Keratinocyte (primary cell): ENCODE results near the gene MRTFA. TPM values are rescaled to one million over a fixed set of nuclear protein-coding genes. Genes with fewer than 3 reads are reported as not detected.

Experiments used
- DNase-seq: peaks from one replicate; pipeline ENCODE4 v3.0.0-alpha.2; 2011; ENCODE audit warnings: low read depth, missing footprints, low spot score
- FAIRE-seq: peaks from 2 replicates; lab custom pipeline; 2011; peaks lifted over from hg19 to GRCh38; lab: Jason Lieb, UNC
- H2AFZ ChIP-seq: 2 replicates; pipeline ENCODE4 v1.6.0; 2012; ENCODE audit warnings: low read length, control low read depth, inconsistent platforms; ENCODE audit not compliant: control insufficient read depth
- H3K27ac ChIP-seq: 2 replicates; pipeline ENCODE4 v1.5.1; 2011; ENCODE audit warnings: low read length; ENCODE audit not compliant: control insufficient read depth, insufficient read depth
- H3K27me3 ChIP-seq: 3 replicates; pipeline ENCODE4 v1.6.0; 2011; ENCODE audit warnings: low read length; ENCODE audit not compliant: control insufficient read depth, insufficient read depth; ENCODE audit errors: extremely low read depth
- H3K36me3 ChIP-seq, 2 experiments: 2 replicates in 1 of 2; 3 replicates in 1 of 2; pipeline ENCODE4 v1.5.1; 2011; ENCODE audit warnings: low read length in 2 of 2, mild to moderate bottlenecking in 1 of 2; ENCODE audit not compliant: control insufficient read depth in 2 of 2, insufficient read depth in 2 of 2; ENCODE audit errors: extremely low read depth in 1 of 2
- H3K4me1 ChIP-seq: 3 replicates; pipeline ENCODE4 v1.5.1; 2011; ENCODE audit warnings: low read length; ENCODE audit not compliant: control insufficient read depth, insufficient read depth; ENCODE audit errors: extremely low read depth
- H3K4me2 ChIP-seq: 3 replicates; pipeline ENCODE4 v1.6.0; 2011; ENCODE audit warnings: low read depth, low read length; ENCODE audit not compliant: control insufficient read depth, insufficient read depth; ENCODE audit errors: extremely low read depth
- H3K4me3 ChIP-seq, 3 experiments: fragments of 200-600 bp in 1 of 3; sonication (generic) in 1 of 3; 2 replicates in 2 of 3; 3 replicates in 1 of 3; pipeline ENCODE4 v1.5.1; 2011 to 2016; ENCODE audit warnings: low read length in 3 of 3, mild to moderate bottlenecking in 3 of 3, control low read depth in 2 of 3, inconsistent platforms in 1 of 3, low read depth in 1 of 3, mixed read lengths in 1 of 3, mixed run types in 1 of 3, moderate library complexity in 1 of 3; ENCODE audit not compliant: control insufficient read depth in 2 of 3, insufficient read depth in 2 of 3; ENCODE audit errors: extremely low read depth in 1 of 3
- H3K79me2 ChIP-seq: 2 replicates; pipeline ENCODE4 v1.6.0; 2012; ENCODE audit warnings: low read length; ENCODE audit not compliant: control insufficient read depth, insufficient read depth
- H3K9ac ChIP-seq: 3 replicates; pipeline ENCODE4 v1.6.0; 2011; ENCODE audit warnings: low read length; ENCODE audit not compliant: control insufficient read depth, insufficient read depth; ENCODE audit errors: extremely low read depth
- H3K9me1 ChIP-seq: 3 replicates; pipeline ENCODE4 v1.6.0; 2011; ENCODE audit warnings: low read length; ENCODE audit not compliant: control insufficient read depth, insufficient read depth; ENCODE audit errors: extremely low read depth
- H3K9me3 ChIP-seq: 2 replicates; pipeline ENCODE4 v1.5.1; 2012; ENCODE audit warnings: low read depth, low read length; ENCODE audit not compliant: control insufficient read depth
- H4K20me1 ChIP-seq: 3 replicates; pipeline ENCODE4 v1.6.0; 2011; ENCODE audit warnings: low read length; ENCODE audit not compliant: control insufficient read depth, insufficient read depth; ENCODE audit errors: extremely low read depth
- CTCF ChIP-seq, 3 experiments: IDR thresholded peaks in 1 of 3; conservative IDR thresholded peaks in 1 of 3; optimal IDR thresholded peaks in 1 of 3; 2 replicates in 2 of 3; 3 replicates in 1 of 3; pipeline versions ENCODE3 to v1.5.1; 2011; ENCODE audit warnings: low read length in 3 of 3, mild to moderate bottlenecking in 3 of 3, moderate library complexity in 2 of 3, control low read depth in 1 of 3, inconsistent platforms in 1 of 3; ENCODE audit not compliant: insufficient read depth in 2 of 3; ENCODE audit errors: extremely low read depth in 1 of 3
- EZH2 ChIP-seq: IDR thresholded peaks from one replicate; pipeline ENCODE4 v1.6.1; 2012; ENCODE audit warnings: inconsistent platforms, mild to moderate bottlenecking, low read length, moderate library complexity
- dilution Hi-C: fragments of 300-500 bp; cut with MboI; formaldehyde crosslinking; loops from one replicate; pipeline ENCODE4 v1.7.0; 2020; ENCODE audit warnings: low sequenced_read_pairs; ENCODE audit not compliant: extremely low pct_ligation_motif_present
- polyA plus RNA-seq, 5 experiments: library from polyadenylated mRNA; depleted of rRNA in 3 of 5; stranded (reverse) in 3 of 5; stranded (forward) in 1 of 5; unstranded in 1 of 5; fragments of >200 nt; gene quantifications; 1 replicate in 1 of 5; 2 replicates in 3 of 5; 3 replicates in 1 of 5; pipeline versions ENCODE4 v1.2.1 to v1.2.3, GENCODE V29; 2011 to 2012; ENCODE audit warnings: missing spikeins in 2 of 5, low read depth in 1 of 5, low replicate concordance in 1 of 5

The MRTFA gene
- polyA plus RNA-seq, 1 donor (not counting 4 experiments of a cell fraction or from before 2014, with no cell fraction given): 6.5 TPM

DNA sequence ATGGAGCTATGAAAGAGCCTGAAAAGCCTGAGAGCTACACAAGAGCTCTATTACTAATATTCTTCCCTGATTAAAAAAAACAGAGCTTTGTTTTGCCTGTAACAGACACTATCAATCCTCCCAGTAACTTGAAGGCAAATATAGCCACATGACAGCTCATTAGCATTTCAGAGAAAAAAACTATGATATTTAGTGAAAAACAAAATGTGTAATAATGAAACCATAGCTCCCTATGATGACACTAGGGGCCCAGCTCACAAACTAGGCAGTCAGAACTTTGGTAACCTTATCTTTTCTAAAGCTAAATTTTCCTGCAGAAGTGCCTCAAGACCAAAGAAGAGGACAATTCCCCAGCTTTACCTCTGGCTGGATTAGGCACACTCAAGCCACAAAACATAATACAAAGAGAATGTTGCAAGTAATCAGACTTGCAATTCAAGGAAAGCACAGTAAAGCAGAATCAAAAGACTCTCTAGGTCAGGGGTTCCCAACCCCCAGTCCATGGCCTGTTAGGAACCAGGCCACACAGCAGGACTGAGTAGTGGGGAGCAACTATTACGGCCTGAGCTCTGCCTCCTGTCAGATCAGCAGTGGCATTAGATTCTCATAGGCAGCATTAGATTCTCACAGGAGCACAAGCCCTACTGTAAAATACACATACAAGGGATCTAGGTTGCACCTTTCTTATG is 53.3 kb downstream of the MRTFA start:
- H3K27ac ChIP-seq: no peak overlapping the region
- dilution Hi-C loops: no loop called here
- H3K9me3 ChIP-seq: no peaks in the 10 kb centered on the region
- FAIRE-seq: no peak
- H3K9ac ChIP-seq: no peak overlapping the region
- H3K4me1 ChIP-seq: peaks cover 9% of the 10 kb centered on the region
- H4K20me1 ChIP-seq: no peaks in the 10 kb centered on the region
- TF ChIP-seq CTCF (optimal IDR thresholded peaks at IDR 0.05 in 1 of 3, IDR thresholded peaks at IDR 0.05 in 1 of 3, conservative IDR thresholded peaks at IDR 0.05 in 1 of 3; ENCODE audit: extremely low read depth in 1 of 3, insufficient read depth in 2 of 3, low read length in 3 of 3) (no peak), EZH2 (no peak)
- no peak overlapping the region for H3K4me2 ChIP-seq
- no peaks in the 10 kb centered on the region for H3K27me3 ChIP-seq
- H3K36me3 ChIP-seq: peaks cover 5 to 16% of the 10 kb centered on the region in 2 experiments
- no peaks in the 10 kb centered on the region for H3K9me1 ChIP-seq
- peaks cover 77% of the 10 kb centered on the region for H3K79me2 ChIP-seq
- H2AFZ ChIP-seq: no peak overlapping the region
- DNase-seq: no peak
- H3K4me3 ChIP-seq: no peak overlapping the region

DNA sequence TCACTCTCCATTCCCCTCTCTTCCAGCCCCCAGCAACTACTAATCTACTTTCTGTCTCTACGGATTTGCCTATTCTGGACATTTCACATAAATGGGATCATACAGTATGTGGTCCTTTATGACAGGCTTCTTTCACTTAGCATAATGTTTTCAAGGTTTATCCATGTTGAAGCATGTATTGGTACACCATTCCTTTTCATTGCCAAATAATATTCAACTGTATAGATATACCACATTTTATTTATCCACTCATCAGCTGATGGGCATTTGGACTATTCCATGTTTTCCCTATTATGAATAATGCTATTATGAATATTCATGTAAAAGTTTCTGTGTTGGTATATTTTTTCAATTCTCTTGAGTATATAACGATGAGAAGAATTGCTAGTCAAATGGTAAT is 54.5 kb downstream of the MRTFA start:
- H3K27me3 ChIP-seq: no peaks in the 10 kb centered on the region
- no peaks in the 10 kb centered on the region for H3K9me1 ChIP-seq
- H3K9ac ChIP-seq: no peak overlapping the region
- H3K27ac ChIP-seq: no peak overlapping the region
- no peak overlapping the region for H2AFZ ChIP-seq
- no peak overlapping the region for H3K4me3 ChIP-seq
- dilution Hi-C loops: no loop called here
- peaks cover 76% of the 10 kb centered on the region for H3K79me2 ChIP-seq
- no peaks in the 10 kb centered on the region for H3K9me3 ChIP-seq
- H4K20me1 ChIP-seq: no peaks in the 10 kb centered on the region
- peaks cover 1 to 16% of the 10 kb centered on the region in 2 experiments for H3K36me3 ChIP-seq
- H3K4me1 ChIP-seq: peaks cover 9% of the 10 kb centered on the region
- DNase-seq: no peak
- TF ChIP-seq EZH2 (no peak), CTCF (optimal IDR thresholded peaks at IDR 0.05 in 1 of 3, IDR thresholded peaks at IDR 0.05 in 1 of 3, conservative IDR thresholded peaks at IDR 0.05 in 1 of 3; ENCODE audit: extremely low read depth in 1 of 3, insufficient read depth in 2 of 3, low read length in 3 of 3) (no peak)
- no peak overlapping the region for H3K4me2 ChIP-seq
- no peak for FAIRE-seq
